GM12878 (cell line): ENCODE data around the gene TMEM212. TPM values are rescaled to one million over a fixed set of nuclear protein-coding genes. Genes with fewer than 3 reads are reported as not detected.

ENCODE experiments used
- ATAC-seq: fragments of 200-7000 bp; cut with Tn5 transposase; 3 replicates; pipeline ENCODE4 v1.9.1; 2020; ENCODE audit warnings: mild to moderate bottlenecking, moderate library complexity
- BruUV-seq: library from RNA; stranded (reverse); fragments of 400-500 nt; replicated peaks from 2 replicates; lab custom pipeline; 2021; lab: Mats Ljungman, UMichigan
- CTCF ChIA-PET: fragments of 300-600 bp; sonication (Branson Sonifier 250); formaldehyde crosslinking; extraction: SDS; loops from one replicate; lab custom pipeline; 2021; ENCODE audit warnings: inconsistent platforms; lab: Yijun Ruan, JAX
- POLR2A ChIA-PET: fragments of 350-600 bp; formaldehyde crosslinking; extraction: SDS; loops from one replicate; lab custom pipeline; 2021; ENCODE audit warnings: inconsistent platforms; lab: Charles Lee
- RAD21 ChIA-PET: fragments of 300-600 bp; sonication (Branson Sonifier 250); formaldehyde crosslinking; loops from one replicate; lab custom pipeline; 2023; ENCODE audit warnings: antibody characterized with exemption; ENCODE audit not compliant: unreplicated experiment; lab: Charles Lee
- SMC1A ChIA-PET: fragments of 300-600 bp; sonication (Branson Sonifier 250); formaldehyde crosslinking; loops from one replicate; lab custom pipeline; 2023; ENCODE audit not compliant: unreplicated experiment, uncharacterized antibody; lab: Charles Lee
- DNase-seq: peaks from one replicate; pipeline ENCODE4 v3.0.0-alpha.2; 2011; ENCODE audit warnings: low read depth, low spot score
- FAIRE-seq: peaks from 3 replicates; lab custom pipeline; 2011; peaks lifted over from hg19 to GRCh38; lab: Jason Lieb, UNC
- H2AFZ ChIP-seq: 2 replicates; pipeline ENCODE4 v1.6.0; 2011; ENCODE audit warnings: low read depth, low read length, control low read depth; ENCODE audit not compliant: control insufficient read depth
- H3K27ac ChIP-seq: 2 replicates; pipeline ENCODE4 v1.5.1; 2011; ENCODE audit warnings: control low read depth; ENCODE audit not compliant: control insufficient read depth, insufficient read depth
- H3K27me3 ChIP-seq, 2 experiments: replicated peaks in 1 of 2; 2 replicates each; pipeline versions ENCODE4 v1.6.0 to v1.6.1; 2011; ENCODE audit warnings: low read length in 1 of 2; ENCODE audit not compliant: control insufficient read depth in 2 of 2, insufficient read depth in 2 of 2
- H3K36me3 ChIP-seq, 2 experiments: 2 replicates each; pipeline ENCODE4 v1.5.1; 2011; ENCODE audit warnings: low read length in 1 of 2; ENCODE audit not compliant: control insufficient read depth in 2 of 2, insufficient read depth in 2 of 2
- H3K4me1 ChIP-seq: 2 replicates; pipeline ENCODE4 v1.6.1; 2011; ENCODE audit warnings: mild to moderate bottlenecking, low read length, moderate library complexity, mixed read lengths; ENCODE audit not compliant: control insufficient read depth, insufficient read depth
- H3K4me2 ChIP-seq: 2 replicates; pipeline ENCODE4 v1.6.0; 2011; ENCODE audit warnings: control low read depth; ENCODE audit not compliant: control insufficient read depth, insufficient read depth
- H3K4me3 ChIP-seq: fragments of 200-600 bp; sonication (generic); 2 replicates; pipeline ENCODE4 v1.5.1; 2016
- H3K79me2 ChIP-seq: 2 replicates; pipeline ENCODE4 v1.6.0; 2011; ENCODE audit warnings: low read length; ENCODE audit not compliant: control insufficient read depth, insufficient read depth
- H3K9ac ChIP-seq: 2 replicates; pipeline ENCODE4 v1.8.0; 2011; ENCODE audit warnings: low read length, control low read depth, mixed read lengths; ENCODE audit not compliant: control insufficient read depth, insufficient read depth
- H3K9me3 ChIP-seq: replicated peaks from 3 replicates; pipeline ENCODE4 v1.5.1; 2011; ENCODE audit warnings: mild to moderate bottlenecking, low read length; ENCODE audit not compliant: control insufficient read depth, insufficient read depth
- H4K20me1 ChIP-seq: 2 replicates; pipeline ENCODE4 v1.6.0; 2011; ENCODE audit not compliant: control insufficient read depth, insufficient read depth
- BCL3 ChIP-seq: IDR thresholded peaks from 2 replicates; pipeline ENCODE4 v1.6.1; 2011; ENCODE audit warnings: borderline replicate concordance, low read depth, mild to moderate bottlenecking, moderate library complexity, low read length; ENCODE audit not compliant: insufficient read depth, poor library complexity, severe bottlenecking
- CHD1 ChIP-seq: IDR thresholded peaks from 2 replicates; pipeline ENCODE4 v1.6.1; 2012; ENCODE audit warnings: low read depth, low read length, improper control_type of control experiment
- HSF1 ChIP-seq: fragments of 150-350 bp; IDR thresholded peaks from 2 replicates; pipeline ENCODE4 v1.6.1; 2014; ENCODE audit warnings: mild to moderate bottlenecking, low read depth, low read length
- KDM1A ChIP-seq: fragments of 200-600 bp; sonication (generic); IDR thresholded peaks from 2 replicates; pipeline ENCODE4 v1.6.1; 2016; ENCODE audit warnings: borderline replicate concordance
- MTA2 ChIP-seq: fragments of 450-650 bp; IDR thresholded peaks from 2 replicates; pipeline ENCODE4 v1.6.1; 2016; ENCODE audit warnings: low read depth, mild to moderate bottlenecking, moderate library complexity
- RB1 ChIP-seq: fragments of 450-650 bp; formaldehyde crosslinking; IDR thresholded peaks from 2 replicates; pipeline ENCODE4 v1.6.1; 2017; ENCODE audit warnings: mild to moderate bottlenecking, borderline replicate concordance
- SIN3A ChIP-seq: IDR thresholded peaks from 2 replicates; pipeline ENCODE4 v1.6.1; 2012; ENCODE audit warnings: low read depth, low read length, improper control_type of control experiment
- SMAD1 ChIP-seq: fragments of 450-650 bp; IDR thresholded peaks from 2 replicates; pipeline ENCODE4 v1.6.1; 2018; ENCODE audit warnings: mild to moderate bottlenecking, low read depth; ENCODE audit not compliant: partially characterized antibody
- ZNF384 ChIP-seq: IDR thresholded peaks from 2 replicates; pipeline ENCODE4 v1.6.1; 2012; ENCODE audit warnings: low read depth, mild to moderate bottlenecking, low read length, improper control_type of control experiment, borderline replicate concordance
- WGBS: methylation state at CpG from one replicate; pipeline ENCODE4 v1.1.6; 2016; ENCODE audit warnings: low lambda C conversion rate; ENCODE audit not compliant: insufficient replicate concordance, insufficient coverage; ENCODE audit errors: missing lambda C conversion rate; 5-methylcytosine and 5-hydroxymethylcytosine counted together
- in situ Hi-C: fragments of 300-500 bp; cut with MboI; formaldehyde crosslinking; loops from 9 replicates; pipeline ENCODE4 v1.14.3; 2018; ENCODE audit warnings: mixed read lengths
- intact Hi-C: fragments of 100-400 bp; cut with micrococcal nuclease; formaldehyde crosslinking; loops from one replicate; pipeline ENCODE4 v1.14.2; 2022; ENCODE audit not compliant: unreplicated experiment
- polyA plus RNA-seq, 11 experiments: library from polyadenylated mRNA; depleted of rRNA in 4 of 11; unstranded in 6 of 11; stranded (reverse) in 5 of 11; fragments of >200 nt; fragmentation: Nextera tagmentation in 4 of 11; fragmentation: Illumina TruSeq in 1 of 11; extraction: Ambion mirVana in 4 of 11; extraction: Trizol in 1 of 11; gene quantifications; 1 replicate in 1 of 11; 2 replicates in 10 of 11; pipeline versions ENCODE4 v1.2.1 to v1.2.3, GENCODE V29; 2011 to 2016; ENCODE audit warnings: inconsistent platforms in 2 of 11, missing spikeins in 2 of 11, low read depth in 1 of 11
- total RNA-seq, 4 experiments: library from RNA; depleted of rRNA in 3 of 4; stranded (reverse); fragments of >200 nt in 3 of 4; fragmentation: Illumina TruSeq in 1 of 4; extraction: Trizol in 1 of 4; gene quantifications; 2 replicates each; pipeline versions ENCODE4 v1.2.1 to v1.2.3, GENCODE V29; 2013 to 2021

The TMEM212 gene
- total and polyA plus RNA-seq, 10 of the 15 experiments (the other 5 are each of a cell fraction or from before 2014, with no cell fraction given): not detected

DNA sequence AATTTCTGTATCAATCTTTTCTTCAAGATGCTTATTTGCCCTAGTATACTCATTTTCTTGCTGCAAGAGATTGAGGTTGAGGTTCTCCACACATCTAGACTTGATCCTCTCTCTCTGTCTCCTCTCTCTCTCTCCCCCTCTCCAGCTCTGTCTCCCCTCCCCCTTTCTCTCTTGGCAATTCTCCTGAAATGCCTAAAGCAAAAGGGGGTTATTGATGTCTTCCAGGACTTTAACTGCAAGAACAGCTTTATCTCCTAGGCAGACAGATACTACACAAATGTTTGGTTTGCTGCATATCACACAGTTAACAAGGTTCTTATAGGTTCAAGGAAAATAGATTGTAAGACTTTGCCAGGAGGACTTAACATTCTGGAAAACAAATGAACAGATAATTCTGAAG, 52.1 kb downstream of the TMEM212 start:
- H4K20me1 ChIP-seq: no peaks in the 10 kb centered on the region
- no peak overlapping the region for H2AFZ ChIP-seq
- no TSS peak for BruUV-seq
- ATAC-seq: no peak
- no peak overlapping the region for H3K27ac ChIP-seq
- no peaks in the 10 kb centered on the region for H3K9me3 ChIP-seq
- H3K36me3 ChIP-seq: no peaks in the 10 kb centered on the region
- DNase-seq: no peak
- POLR2A ChIA-PET: no interaction called here
- no peak for TF ChIP-seq ZNF384
- no peak for TF ChIP-seq HSF1
- no peak for TF ChIP-seq SMAD1
- no peak for TF ChIP-seq CHD1
- TF ChIP-seq MTA2: no peak
- no peak for TF ChIP-seq SIN3A
- H3K79me2 ChIP-seq: no peaks in the 10 kb centered on the region
- RAD21 ChIA-PET: no interaction called here
- no peaks in the 10 kb centered on the region for H3K4me1 ChIP-seq
- H3K4me2 ChIP-seq: no peak overlapping the region
- H3K27me3 ChIP-seq: peaks cover 1 to 10% of the 10 kb centered on the region in 2 experiments; a peak in 1 of 4 replicates
- intact Hi-C loops: no loop called here
- no peak for FAIRE-seq
- CTCF ChIA-PET: interaction anchor here (0.8 kb wide), 1 partner anchor 145 kb away, joined by 3 read pairs; no protein-coding TSS in a partner anchor
- in situ Hi-C loops: no loop called here
- no peak overlapping the region for H3K9ac ChIP-seq
- SMC1A ChIA-PET: no interaction called here
- no peak overlapping the region for H3K4me3 ChIP-seq

DNA sequence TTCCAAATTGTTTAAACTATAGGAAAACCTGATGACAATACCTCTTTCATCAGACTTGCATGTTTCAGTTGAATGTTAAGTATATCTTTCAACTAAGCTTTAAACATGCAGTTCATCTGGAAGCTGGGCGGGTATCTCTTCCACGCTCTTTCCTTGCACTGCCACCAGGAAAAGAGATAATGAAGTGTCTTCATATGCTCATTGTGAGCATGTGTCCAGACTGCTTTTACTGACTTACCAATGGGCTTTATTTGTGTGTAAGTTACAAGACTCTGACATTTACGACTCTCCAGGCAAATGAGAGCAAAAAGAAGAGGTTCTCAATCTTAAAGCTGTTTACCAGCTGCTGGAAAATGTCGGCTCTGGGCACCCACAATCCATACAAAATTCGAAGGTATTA, 52.8 kb downstream of the TMEM212 start:
- ATAC-seq: no peak
- POLR2A ChIA-PET: no interaction called here
- no peak overlapping the region for H3K9ac ChIP-seq
- in situ Hi-C loops: no loop called here
- no peak overlapping the region for H3K4me3 ChIP-seq
- TF ChIP-seq BCL3 (no peak), KDM1A (no peak), RB1 (no peak)
- TF ChIP-seq, all 136 proteins: peak for 0
- no TSS peak for BruUV-seq
- Histone ChIP-seq H3K9me3 (no peaks in the 10 kb centered on the region), H3K36me3 (no peaks in the 10 kb centered on the region), H3K4me2 (no peak overlapping the region), H3K79me2 (no peaks in the 10 kb centered on the region), H3K27me3 (peaks cover 1 to 10% of the 10 kb centered on the region in 2 experiments; a peak in 1 of 4 replicates), H4K20me1 (no peaks in the 10 kb centered on the region), H3K4me1 (no peaks in the 10 kb centered on the region), H3K27ac (no peak overlapping the region), H2AFZ (no peak overlapping the region)
- CTCF ChIA-PET: interaction anchor here (0.8 to 1.1 kb wide), 2 partner anchors 28 to 145 kb away, joined by 3 read pairs; no protein-coding TSS in a partner anchor
- WGBS: 21% methylated on average over 5 of the region's 5 CpGs
- RAD21 ChIA-PET: interaction anchor here (0.6 kb wide), 1 partner anchor 156 kb away, joined by 3 read pairs; no protein-coding TSS in a partner anchor
- SMC1A ChIA-PET: no interaction called here
- intact Hi-C loops: no loop called here
- FAIRE-seq: no peak
- DNase-seq: no peak
